Stomach (tissue), 4 donors: ENCODE results near the gene KRTAP5-3.

Experiments
- CTCF ChIP-seq, 7 experiments: fragments of 450-650 bp in 4 of 7; fragments of 200-600 bp in 3 of 7; sonication (generic) in 3 of 7; IDR thresholded peaks; one replicate each; pipeline ENCODE4 v1.5.1; 2016 to 2019; ENCODE audit warnings: antibody characterized with exemption in 7 of 7, control low read depth in 2 of 7, mild to moderate bottlenecking in 1 of 7
- POLR2AphosphoS5 ChIP-seq, 3 donors: sonication (generic); formaldehyde crosslinking; IDR thresholded peaks; one replicate each; pipeline ENCODE4 v1.6.1; 2016; ENCODE audit warnings: antibody characterized with exemption in 3 of 3

GRCh38 chr11:1570896-1571759 lies 37.1 kb downstream of the KRTAP5-3 start:
- TF ChIP-seq CTCF (IDR thresholded peaks at IDR 0.05), result no peak
- no peak for TF ChIP-seq POLR2AphosphoS5 (IDR thresholded peaks at IDR 0.05)
